Endothelial cell (in vitro differentiated cells): ENCODE data around the gene SLC44A3. TPM values are rescaled to one million over a fixed set of nuclear protein-coding genes. Genes with fewer than 3 reads are reported as not detected.

Experiments
- DNase-seq: peaks from one replicate; pipeline ENCODE4 v3.0.0; 2021; ENCODE audit warnings: low spot score
- H3K27ac Mint-ChIP-seq: one replicate; pipeline ENCODE4 v1.8.0; 2021; ENCODE audit warnings: mixed read lengths, inconsistent platforms; ENCODE audit not compliant: unreplicated experiment
- H3K27me3 Mint-ChIP-seq: one replicate; pipeline ENCODE4 v1.8.0; 2021; ENCODE audit warnings: mild to moderate bottlenecking, moderate library complexity, mixed read lengths, inconsistent platforms; ENCODE audit not compliant: unreplicated experiment
- H3K36me3 Mint-ChIP-seq: one replicate; pipeline ENCODE4 v1.8.0; 2021; ENCODE audit warnings: mild to moderate bottlenecking, low read depth, mixed read lengths, inconsistent platforms; ENCODE audit not compliant: unreplicated experiment
- H3K4me1 Mint-ChIP-seq: one replicate; pipeline ENCODE4 v1.8.0; 2021; ENCODE audit warnings: mild to moderate bottlenecking, mixed read lengths, inconsistent platforms; ENCODE audit not compliant: unreplicated experiment
- H3K4me3 Mint-ChIP-seq: one replicate; pipeline ENCODE4 v1.8.0; 2021; ENCODE audit warnings: mild to moderate bottlenecking, mixed read lengths, inconsistent platforms; ENCODE audit not compliant: unreplicated experiment
- H3K9me3 Mint-ChIP-seq: one replicate; pipeline ENCODE4 v1.8.0; 2021; ENCODE audit warnings: mixed read lengths, inconsistent platforms; ENCODE audit not compliant: unreplicated experiment
- CTCF ChIP-seq: fragments of 200-600 bp; sonication (generic); IDR thresholded peaks from one replicate; pipeline ENCODE4 v1.5.0; 2021; ENCODE audit warnings: antibody characterized with exemption; ENCODE audit not compliant: unreplicated experiment
- total RNA-seq: library from RNA; stranded (reverse); fragmentation: NEBNext Ultra II Directional; extraction: Animal tissue kit (Norgen Biotek cat#: 25700); gene quantifications from one replicate; pipeline ENCODE4 v1.2.1, GENCODE V29; 2021; ENCODE audit not compliant: unreplicated experiment

The SLC44A3 gene
- total RNA-seq, 1 donor from 2014 or later = 2.7 TPM

GRCh38 chr1:94858276-94858675, 38.1 kb downstream of the SLC44A3 start:
- Mint-ChIP-seq H3K4me3 (no peak overlapping the region), H3K27ac (no peak overlapping the region), H3K9me3 (no peaks in the 10 kb centered on the region), H3K36me3 (no peaks in the 10 kb centered on the region), H3K4me1 (peaks cover 6% of the 10 kb centered on the region), H3K27me3 (no peaks in the 10 kb centered on the region)
- TF ChIP-seq CTCF = no peak
- no peak for DNase-seq

DNA sequence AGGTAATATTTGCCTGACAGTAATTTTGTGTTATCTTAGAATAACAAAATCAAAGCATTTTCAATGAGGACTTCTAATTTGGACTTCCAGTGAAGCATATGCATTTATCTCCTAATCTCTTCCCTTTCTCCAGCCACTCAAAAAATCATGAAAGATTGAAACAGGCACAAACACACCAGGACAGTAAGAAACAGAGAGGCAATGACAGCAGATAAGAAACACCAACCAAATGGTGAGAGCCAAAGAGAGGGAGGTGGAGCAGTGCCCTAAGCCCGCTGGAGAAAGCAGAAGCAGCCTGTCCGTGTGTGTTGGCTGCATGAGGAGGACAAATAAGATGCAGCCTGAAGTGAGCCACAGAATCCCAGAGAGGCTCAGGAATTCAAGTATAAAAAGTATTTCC, 39.0 kb downstream of the SLC44A3 start:
- no peak overlapping the region for H3K27ac Mint-ChIP-seq
- TF ChIP-seq CTCF = no peak
- DNase-seq = no peak
- H3K36me3 Mint-ChIP-seq = no peaks in the 10 kb centered on the region
- no peak overlapping the region for H3K4me3 Mint-ChIP-seq
- H3K9me3 Mint-ChIP-seq = no peaks in the 10 kb centered on the region
- H3K4me1 Mint-ChIP-seq = peaks cover 11% of the 10 kb centered on the region
- H3K27me3 Mint-ChIP-seq = no peaks in the 10 kb centered on the region

GRCh38 chr1:94862718-94863117, 42.6 kb downstream of the SLC44A3 start:
- Mint-ChIP-seq H3K36me3 (no peaks in the 10 kb centered on the region), H3K4me1 (peaks cover 28% of the 10 kb centered on the region), H3K27me3 (no peaks in the 10 kb centered on the region), H3K4me3 (no peak overlapping the region), H3K9me3 (no peaks in the 10 kb centered on the region), H3K27ac (no peak overlapping the region)
- TF ChIP-seq CTCF = no peak
- no peak for DNase-seq

DNA sequence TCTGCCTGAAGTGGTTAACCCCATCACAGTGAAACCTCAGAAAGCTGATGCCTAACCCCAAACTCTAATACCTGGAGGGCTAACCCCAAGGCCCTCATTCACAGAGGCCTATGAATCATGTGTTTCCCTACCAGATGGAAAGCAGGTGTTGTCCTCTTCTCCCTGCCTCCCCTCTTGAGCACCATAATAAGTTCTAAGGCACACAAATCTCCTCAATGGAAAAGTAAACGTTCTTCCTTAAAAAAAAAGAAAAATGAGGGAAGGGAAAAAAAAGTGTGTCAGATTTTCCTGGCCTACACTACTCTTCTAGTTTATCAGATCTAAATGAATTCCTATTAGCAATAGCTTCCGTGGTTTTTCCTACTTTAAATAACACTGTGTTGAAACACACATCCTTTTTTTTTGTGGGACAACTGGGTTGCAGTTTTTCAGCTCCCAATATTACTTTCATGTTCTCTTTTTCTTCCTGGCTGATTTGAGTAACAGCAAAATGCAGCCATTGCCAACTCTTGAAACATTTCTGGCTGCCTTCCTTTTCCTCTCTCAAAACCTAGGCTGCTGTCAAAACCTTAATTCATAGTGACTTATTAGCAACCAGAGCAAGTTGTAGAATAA, 43.2 kb downstream of the SLC44A3 start:
- Mint-ChIP-seq H3K27ac (peak overlapping the region; percentile 4), H3K4me1 (peaks cover 28% of the 10 kb centered on the region)

DNA sequence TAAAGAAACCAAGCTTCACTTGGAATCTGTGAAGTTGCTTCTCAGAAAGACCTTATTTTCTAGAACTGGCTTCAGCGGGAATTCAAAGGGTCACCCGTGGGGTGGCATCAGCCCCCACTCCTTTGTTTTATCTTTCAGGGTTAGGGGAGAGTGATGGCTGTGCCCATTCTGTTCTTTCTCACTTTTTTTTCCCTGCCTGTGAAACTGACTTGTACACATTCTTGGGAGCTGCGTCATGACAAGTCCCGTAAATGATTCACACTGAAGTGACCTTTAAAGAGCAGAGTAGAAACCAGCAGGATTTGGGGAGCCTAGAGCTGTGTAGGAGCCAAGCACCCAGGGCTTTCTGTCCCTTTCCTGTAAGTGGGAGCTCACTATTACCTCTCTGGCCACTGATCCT, 43.8 kb downstream of the SLC44A3 start:
- H3K27ac Mint-ChIP-seq = no peak overlapping the region
- no peaks in the 10 kb centered on the region for H3K9me3 Mint-ChIP-seq
- no peaks in the 10 kb centered on the region for H3K36me3 Mint-ChIP-seq
- H3K4me1 Mint-ChIP-seq = peaks cover 28% of the 10 kb centered on the region
- no peak for TF ChIP-seq CTCF
- H3K4me3 Mint-ChIP-seq = no peak overlapping the region
- H3K27me3 Mint-ChIP-seq = no peaks in the 10 kb centered on the region
- no peak for DNase-seq

More for the DNA sequence above, 43.2 kb downstream of the SLC44A3 start:
- Mint-ChIP-seq H3K4me3 (no peak overlapping the region), H3K9me3 (no peaks in the 10 kb centered on the region), H3K36me3 (no peaks in the 10 kb centered on the region), H3K27me3 (no peaks in the 10 kb centered on the region)
- TF ChIP-seq CTCF = no peak
- no peak for DNase-seq
